Measurements from ENCODE around the gene ITK. TPM values are rescaled to one million over a fixed set of nuclear protein-coding genes. Genes with fewer than 3 reads are reported as not detected.
"Not testable (repeated sequence)": the region's sequence is repeated elsewhere in the genome, so short reads cannot be mapped to it uniquely, and the experiment has no call there.

Gene ITK
- total RNA-seq, 1 donor, result not detected

- H3K4me3 ChIP-seq (ENCODE audit: low read depth, low read length), result no peak overlapping the region
- TF ChIP-seq CTCF (IDR thresholded peaks at IDR 0.05; ENCODE audit: insufficient read depth, low read length), result no peak
- DNase-seq (ENCODE audit: low read depth), result no peak
Observed at GRCh38 chr5:157205708-157206107, 25.1 kb downstream of the ITK start.

- not testable (repeated sequence) for DNase-seq (ENCODE audit: low read depth); H3K4me3 ChIP-seq (ENCODE audit: low read depth, low read length)
Observed at GRCh38 chr5:157210652-157211051, 30.0 kb downstream of the ITK start.

- no peak for DNase-seq (ENCODE audit: low read depth)
- no peak for TF ChIP-seq CTCF (IDR thresholded peaks at IDR 0.05; ENCODE audit: insufficient read depth, low read length)
- H3K4me3 ChIP-seq (ENCODE audit: low read depth, low read length), result no peak overlapping the region
Observed at GRCh38 chr5:157212307-157212706, 31.7 kb downstream of the ITK start.

GRCh38 chr5:157213527-157214243 is 33.0 kb downstream of the ITK start:
- H3K4me3 ChIP-seq (ENCODE audit: low read depth, low read length), result no peak overlapping the region
- TF ChIP-seq CTCF (IDR thresholded peaks at IDR 0.05; ENCODE audit: insufficient read depth, low read length), result no peak
- no peak for DNase-seq (ENCODE audit: low read depth)

- DNase-seq (ENCODE audit: low read depth), result no peak
- TF ChIP-seq CTCF (IDR thresholded peaks at IDR 0.05; ENCODE audit: insufficient read depth, low read length), result no peak
- no peak overlapping the region for H3K4me3 ChIP-seq (ENCODE audit: low read depth, low read length)
Observed at GRCh38 chr5:157214415-157214814, 33.8 kb downstream of the ITK start.

GRCh38 chr5:157214861-157215513 is 34.3 kb downstream of the ITK start:
- no peak for TF ChIP-seq CTCF (IDR thresholded peaks at IDR 0.05; ENCODE audit: insufficient read depth, low read length)
- no peak overlapping the region for H3K4me3 ChIP-seq (ENCODE audit: low read depth, low read length)
- DNase-seq (ENCODE audit: low read depth), result no peak

GRCh38 chr5:157215514-157216167 is 35.0 kb downstream of the ITK start:
- TF ChIP-seq CTCF (IDR thresholded peaks at IDR 0.05; ENCODE audit: insufficient read depth, low read length), result no peak
- H3K4me3 ChIP-seq (ENCODE audit: low read depth, low read length), result no peak overlapping the region
- DNase-seq (ENCODE audit: low read depth), result no peak
